Breast epithelium (tissue), 4 donors: ENCODE data around the gene CADM1. TPM values are rescaled to one million over a fixed set of nuclear protein-coding genes. Genes with fewer than 3 reads are reported as not detected.

Experiments
- DNase-seq, 2 donors: peaks; one replicate each; pipeline ENCODE4 v3.0.0-alpha.2; 2019; ENCODE audit warnings: low spot score in 2 of 2
- H3K27ac ChIP-seq, 2 donors: fragments of 200-600 bp; sonication (generic) in 1 of 2; one replicate each; pipeline ENCODE4 v1.5.1; 2016 to 2019; ENCODE audit warnings: mild to moderate bottlenecking in 1 of 2
- H3K27me3 ChIP-seq, 2 donors: fragments of 200-600 bp; sonication (generic) in 1 of 2; one replicate each; pipeline versions ENCODE4 v1.5.1 to v1.6.0; 2017 to 2019; ENCODE audit warnings: control low read depth in 1 of 2, mild to moderate bottlenecking in 1 of 2
- H3K36me3 ChIP-seq: fragments of 200-600 bp; one replicate; pipeline ENCODE4 v1.5.1; 2019
- H3K4me1 ChIP-seq, 2 donors: fragments of 200-600 bp; sonication (generic); one replicate each; pipeline ENCODE4 v1.5.1; 2016 to 2019; ENCODE audit warnings: control low read depth in 1 of 2
- H3K4me3 ChIP-seq, 3 donors: fragments of 200-600 bp; sonication (generic); 1 replicate in 2 of 3; 2 replicates in 1 of 3; pipeline ENCODE4 v1.5.1; 2016 to 2019; ENCODE audit warnings: mild to moderate bottlenecking in 3 of 3, moderate library complexity in 2 of 3
- H3K9me3 ChIP-seq, 2 donors: fragments of 200-600 bp; sonication (generic) in 1 of 2; one replicate each; pipeline ENCODE4 v1.5.1; 2016 to 2019; ENCODE audit warnings: control low read depth in 1 of 2
- CTCF ChIP-seq, 3 donors: fragments of 450-650 bp; IDR thresholded peaks; one replicate each; pipeline ENCODE4 v1.5.1; 2016 to 2017; ENCODE audit warnings: antibody characterized with exemption in 3 of 3, mild to moderate bottlenecking in 3 of 3, moderate library complexity in 3 of 3
- POLR2A ChIP-seq: fragments of 450-650 bp; IDR thresholded peaks from one replicate; pipeline ENCODE4 v1.6.1; 2016; ENCODE audit warnings: antibody characterized with exemption, mild to moderate bottlenecking, moderate library complexity
- POLR2AphosphoS5 ChIP-seq, 3 donors: sonication (generic); formaldehyde crosslinking; IDR thresholded peaks; one replicate each; pipeline ENCODE4 v1.6.1; 2017; ENCODE audit warnings: antibody characterized with exemption in 3 of 3
- intact Hi-C: fragments of 100-400 bp; cut with DNase I; formaldehyde crosslinking; loops from one replicate; pipeline ENCODE4 v1.15.1; 2023; ENCODE audit warnings: low total_unique reads
- total RNA-seq, 3 donors: library from RNA; depleted of rRNA; stranded (reverse); fragments of >200 nt; gene quantifications; one replicate each; pipeline ENCODE4 v1.1.0, GENCODE V29; 2016

The CADM1 gene
- total RNA-seq, 3 donors from 2014 or later, result 5.3 to 48.4 (median 33.1) TPM

GRCh38 chr11:115501893-115502589, 2.2 kb downstream of the CADM1 start:
- intact Hi-C loops, result no loop called here
- Histone ChIP-seq H3K4me3 (peak overlapping the region; percentile 46 to 72 (median 67)), H3K9me3 (no peaks in the 10 kb centered on the region), H3K27ac (no peak overlapping the region), H3K36me3 (no peaks in the 10 kb centered on the region), H3K27me3 (peaks cover 4 to 5% of the 10 kb centered on the region in 2 donors), H3K4me1 (no peaks in the 10 kb centered on the region)
- TF ChIP-seq POLR2AphosphoS5 (IDR thresholded peaks at IDR 0.05) (no peak), CTCF (IDR thresholded peaks at IDR 0.05) (no peak), POLR2A (no peak)
- no peak for DNase-seq

- TF ChIP-seq POLR2A (no peak), POLR2AphosphoS5 (IDR thresholded peaks at IDR 0.05) (no peak), CTCF (IDR thresholded peaks at IDR 0.05) (no peak)
- intact Hi-C loops, result no loop called here
- no peak for DNase-seq
- peak overlapping the region in 1 of 2 donors; percentile 4 for H3K27ac ChIP-seq
- no peaks in the 10 kb centered on the region for H3K9me3 ChIP-seq
- H3K4me3 ChIP-seq, result peak overlapping the region in 1 of 3 donors; percentile 41
- H3K27me3 ChIP-seq, result peaks cover 4 to 5% of the 10 kb centered on the region in 2 donors
- H3K4me1 ChIP-seq, result no peaks in the 10 kb centered on the region
- no peaks in the 10 kb centered on the region for H3K36me3 ChIP-seq
These were observed 2.7 kb downstream of the CADM1 start for GRCh38 chr11:115501502-115501892.

- H3K36me3 ChIP-seq, result no peaks in the 10 kb centered on the region
- no peaks in the 10 kb centered on the region for H3K4me1 ChIP-seq
- H3K27ac ChIP-seq, result peak overlapping the region; percentile 4 to 26
- no peaks in the 10 kb centered on the region for H3K9me3 ChIP-seq
- no peak for TF ChIP-seq POLR2AphosphoS5 (IDR thresholded peaks at IDR 0.05)
- TF ChIP-seq POLR2A, result no peak
- no peak for TF ChIP-seq CTCF (IDR thresholded peaks at IDR 0.05)
- H3K4me3 ChIP-seq, result peak overlapping the region in 2 of 3 donors; percentile 41 to 44
- intact Hi-C loops, result no loop called here
- DNase-seq, result no peak
- peaks cover 4 to 5% of the 10 kb centered on the region in 2 donors for H3K27me3 ChIP-seq
These were observed 3.4 kb downstream of the CADM1 start for GRCh38 chr11:115500547-115501501.

- TF ChIP-seq POLR2A (no peak), POLR2AphosphoS5 (IDR thresholded peaks at IDR 0.05) (no peak), CTCF (IDR thresholded peaks at IDR 0.05) (no peak)
- intact Hi-C loops, result no loop called here
- Histone ChIP-seq H3K36me3 (no peaks in the 10 kb centered on the region), H3K27ac (no peak overlapping the region), H3K4me3 (no peak overlapping the region), H3K9me3 (no peaks in the 10 kb centered on the region), H3K27me3 (peaks cover 4 to 5% of the 10 kb centered on the region in 2 donors), H3K4me1 (no peaks in the 10 kb centered on the region)
- no peak for DNase-seq
These were observed 4.3 kb downstream of the CADM1 start for GRCh38 chr11:115499891-115500290.
